GM12873 (cell line): ENCODE data around the gene CFAP46.

Source experiments
- CTCF ChIP-seq: IDR thresholded peaks from 2 replicates; pipeline ENCODE4 v1.5.1; 2012; ENCODE audit warnings: low read depth, mild to moderate bottlenecking, moderate library complexity, low read length, control low read depth; ENCODE audit not compliant: insufficient read depth; ENCODE audit errors: missing control alignments

Gene CFAP46

GRCh38 chr10:132848291-132848701 is 94.1 kb downstream of the CFAP46 start:
- TF ChIP-seq CTCF, result no peak

GRCh38 chr10:132847856-132848255 is 94.5 kb downstream of the CFAP46 start:
- TF ChIP-seq CTCF, result no peak

GRCh38 chr10:132847416-132847777 is 95.0 kb downstream of the CFAP46 start:
- no peak for TF ChIP-seq CTCF

- TF ChIP-seq CTCF, result no peak
These were observed 95.5 kb downstream of the CFAP46 start for GRCh38 chr10:132846631-132847415.

- TF ChIP-seq CTCF, result no peak
These were observed 96.4 kb downstream of the CFAP46 start for GRCh38 chr10:132845780-132846595.

- TF ChIP-seq CTCF, result no peak
These were observed 97.3 kb downstream of the CFAP46 start for GRCh38 chr10:132845041-132845551.
